GM20431 (cell line): ENCODE data around the gene AXDND1.

Source experiments
- in situ Hi-C: fragments of 300-500 bp; cut with MseI, MboI; formaldehyde crosslinking; loops from one replicate; pipeline ENCODE4 v1.15.0; 2020; ENCODE audit warnings: low sequenced_read_pairs; ENCODE audit not compliant: unreplicated experiment

Gene AXDND1

GRCh38 chr1:179549368-179549700 lies 183.6 kb downstream of the AXDND1 start:
- in situ Hi-C loops = no loop called here

GRCh38 chr1:179550746-179551682 lies 185.2 kb downstream of the AXDND1 start:
- in situ Hi-C loops = no loop called here

DNA sequence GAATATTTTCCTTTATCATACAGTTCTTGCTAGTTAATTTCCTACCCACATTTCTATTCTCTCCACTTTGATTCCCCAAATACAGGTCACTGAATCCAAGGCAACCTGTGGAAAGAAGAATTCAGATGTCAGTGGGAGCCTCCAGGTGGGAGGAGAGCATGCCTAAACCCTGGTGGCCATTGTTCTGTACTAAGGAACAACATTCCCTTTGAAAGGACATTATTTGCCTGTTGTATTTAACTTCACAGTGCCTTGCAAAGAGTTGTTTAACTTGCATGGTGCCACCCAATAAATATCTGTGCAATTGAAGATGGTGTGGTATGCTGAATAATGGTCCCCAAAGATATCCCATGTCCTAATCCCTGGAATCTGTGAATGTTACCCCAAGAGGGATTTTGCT lies 188.7 kb downstream of the AXDND1 start:
- in situ Hi-C loops = no loop called here

GRCh38 chr1:179558078-179558477 lies 192.3 kb downstream of the AXDND1 start:
- in situ Hi-C loops = no loop called here

GRCh38 chr1:179575497-179576314 lies 209.9 kb downstream of the AXDND1 start, which contains the start of gene NPHS2:
Gene NPHS2, minus strand, starts transcription at chr1:179575948. Its CDS starts 84 bp downstream, at chr1:179575864.
- in situ Hi-C loops = no loop called here

DNA sequence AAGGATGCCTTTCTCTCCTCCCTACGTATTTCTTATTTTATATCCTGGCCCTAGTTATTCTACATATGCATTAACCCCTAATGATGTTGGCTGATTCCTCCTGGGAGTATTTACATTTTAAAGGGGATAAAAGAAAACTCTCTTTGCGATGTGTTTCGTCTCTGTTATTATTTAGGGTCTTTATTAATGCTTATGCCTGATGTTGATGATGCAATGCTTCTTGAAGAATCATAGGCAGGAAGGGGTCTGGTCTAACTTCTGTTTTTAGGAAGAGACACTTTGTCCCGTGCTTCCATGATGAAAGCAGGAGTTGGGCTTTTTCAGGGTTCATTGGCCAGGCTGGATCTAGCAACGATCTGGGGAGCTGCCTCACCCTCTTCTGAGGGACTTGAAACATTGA lies 210.7 kb downstream of the AXDND1 start:
- in situ Hi-C loops = no loop called here

- in situ Hi-C loops = no loop called here
Measured at GRCh38 chr1:179583771-179584320, 218.1 kb downstream of the AXDND1 start.

DNA sequence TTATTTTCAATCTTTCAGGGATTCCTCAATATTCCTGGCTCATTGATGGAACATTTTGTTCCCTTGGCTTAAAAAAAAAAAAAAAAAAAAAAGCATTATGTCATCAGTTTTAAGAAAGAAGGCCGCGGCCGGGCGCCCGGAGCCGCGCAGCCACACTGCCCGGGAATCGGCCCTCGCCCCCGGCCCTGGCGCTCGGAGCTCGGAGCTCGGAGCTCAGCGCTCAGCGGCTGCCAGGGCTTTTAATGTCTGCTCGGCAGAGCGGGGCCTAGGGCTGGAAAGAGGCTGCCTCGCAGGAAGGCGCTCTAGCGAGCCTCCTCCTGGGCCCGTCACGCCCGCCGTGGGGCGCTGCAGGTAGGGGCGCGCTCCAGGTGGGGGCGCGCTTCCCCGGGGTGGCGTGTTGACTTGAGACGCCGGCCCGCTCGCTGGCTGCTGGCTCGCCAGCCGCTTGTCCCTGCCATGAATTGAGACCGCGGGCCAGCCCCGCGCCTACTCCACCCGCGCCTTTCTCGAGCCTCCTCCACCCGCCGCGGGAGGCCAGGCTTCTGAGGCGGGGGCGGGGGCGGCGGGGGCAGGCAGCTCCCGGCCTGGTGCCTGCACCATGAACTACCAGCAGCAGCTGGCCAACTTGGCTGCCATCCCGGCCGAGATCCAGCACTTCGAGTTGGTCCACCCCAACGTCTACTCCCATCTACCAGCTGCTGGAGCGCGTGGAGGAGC lies 220.5 kb downstream of the AXDND1 start:
- in situ Hi-C loops = no loop called here

GRCh38 chr1:179587336-179587735 lies 221.6 kb downstream of the AXDND1 start:
- in situ Hi-C loops = no loop called here

GRCh38 chr1:179588425-179589024 lies 222.8 kb downstream of the AXDND1 start:
- in situ Hi-C loops = no loop called here

DNA sequence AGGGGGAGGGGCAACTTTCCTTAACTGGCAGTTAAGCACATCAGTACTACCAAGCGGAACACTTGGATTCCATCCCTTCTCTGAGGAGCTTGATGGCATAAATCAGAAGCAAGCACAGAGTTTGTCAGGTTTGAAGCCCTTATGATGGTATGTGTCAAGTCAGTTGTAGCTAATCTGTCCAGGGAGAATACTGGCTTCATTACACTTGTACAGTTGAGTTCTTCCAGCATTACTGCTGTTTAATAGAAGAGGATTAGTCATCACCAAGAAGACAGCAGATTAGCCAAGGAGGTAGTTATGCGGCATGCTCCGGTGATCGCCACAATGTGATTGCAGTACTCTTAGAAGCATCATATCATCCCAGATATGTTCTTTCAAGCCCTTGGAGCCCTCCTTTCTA lies 223.7 kb downstream of the AXDND1 start:
- in situ Hi-C loops = no loop called here

- in situ Hi-C loops = no loop called here
Measured at GRCh38 chr1:179590671-179591070, 224.9 kb downstream of the AXDND1 start.

- in situ Hi-C loops = no loop called here
Measured at GRCh38 chr1:179591253-179591591, 225.5 kb downstream of the AXDND1 start.

- in situ Hi-C loops = no loop called here
Measured at GRCh38 chr1:179591592-179592580, 226.1 kb downstream of the AXDND1 start, which contains the start of gene TDRD5. Gene TDRD5, plus strand, starts transcription at chr1:179591832. Its CDS starts 784 bp downstream, at chr1:179592616.

- in situ Hi-C loops = no loop called here
Measured at GRCh38 chr1:179598631-179599030, 232.9 kb downstream of the AXDND1 start.

GRCh38 chr1:179599623-179600249 lies 234.0 kb downstream of the AXDND1 start:
- in situ Hi-C loops = no loop called here

- in situ Hi-C loops = no loop called here
Measured at GRCh38 chr1:179601093-179601492, 235.3 kb downstream of the AXDND1 start.
